ENCODE measurements around the gene MRPS10. TPM values are rescaled to one million over a fixed set of nuclear protein-coding genes. Genes with fewer than 3 reads are reported as not detected.

Gene MRPS10
- total RNA-seq, 6 donors from 2014 or later = 9.2 to 32.4 (median 21.2) TPM

GRCh38 chr6:42165016-42165415 is 52.6 kb downstream of the MRPS10 start:
- no peak for ATAC-seq (ENCODE audit: low FRiP score in 2 of 2)
- WGBS, 2 donors = 74 to 83% methylated on average over 8 to 9 of the region's 9 CpGs
- no peaks in the 10 kb centered on the region for H3K9me3 ChIP-seq
- no peak for DNase-seq
- H3K4me3 ChIP-seq = no peak overlapping the region
- no peak for TF ChIP-seq EP300 (IDR thresholded peaks at IDR 0.05)
- no peak for TF ChIP-seq POLR2A (IDR thresholded peaks at IDR 0.05)
- no peak for TF ChIP-seq CTCF (IDR thresholded peaks at IDR 0.05)
- TF ChIP-seq POLR2AphosphoS5 (IDR thresholded peaks at IDR 0.05) = no peak
- H3K27ac ChIP-seq = no peak overlapping the region
- H3K27me3 ChIP-seq = no peaks in the 10 kb centered on the region
- H3K36me3 ChIP-seq = no peaks in the 10 kb centered on the region
- no peaks in the 10 kb centered on the region for H3K4me1 ChIP-seq

- Histone ChIP-seq H3K9me3 (no peaks in the 10 kb centered on the region), H3K4me1 (no peaks in the 10 kb centered on the region), H3K27ac (no peak overlapping the region), H3K36me3 (no peaks in the 10 kb centered on the region), H3K27me3 (no peaks in the 10 kb centered on the region), H3K4me3 (no peak overlapping the region)
- 20 to 25% methylated on average over 1 of the region's 1 CpG for WGBS, 2 donors
- ATAC-seq (ENCODE audit: low FRiP score in 2 of 2) = no peak
- TF ChIP-seq EP300 (IDR thresholded peaks at IDR 0.05) = no peak
- no peak for TF ChIP-seq POLR2AphosphoS5 (IDR thresholded peaks at IDR 0.05)
- no peak for TF ChIP-seq POLR2A (IDR thresholded peaks at IDR 0.05)
- TF ChIP-seq CTCF (IDR thresholded peaks at IDR 0.05) = no peak
- DNase-seq = no peak
Observed at GRCh38 chr6:42163981-42164380, 53.7 kb downstream of the MRPS10 start.

GRCh38 chr6:42162812-42163211 is 54.8 kb downstream of the MRPS10 start:
- H3K9me3 ChIP-seq = no peaks in the 10 kb centered on the region
- H3K4me3 ChIP-seq = no peak overlapping the region
- ATAC-seq (ENCODE audit: low FRiP score in 2 of 2) = no peak
- H3K27me3 ChIP-seq = no peaks in the 10 kb centered on the region
- no peaks in the 10 kb centered on the region for H3K36me3 ChIP-seq
- DNase-seq = peak in 1 of 2 donors; percentile 76
- no peaks in the 10 kb centered on the region for H3K4me1 ChIP-seq
- H3K27ac ChIP-seq = no peak overlapping the region
- TF ChIP-seq POLR2A (IDR thresholded peaks at IDR 0.05) = no peak
- TF ChIP-seq EP300 (IDR thresholded peaks at IDR 0.05) = no peak
- TF ChIP-seq POLR2AphosphoS5 (IDR thresholded peaks at IDR 0.05) = no peak
- 89% methylated on average over 13 of the region's 13 CpGs; no CpG with 5 or more reads in 1 of the 2 donors for WGBS, 2 donors

- Histone ChIP-seq H3K27me3 (no peaks in the 10 kb centered on the region), H3K4me1 (no peaks in the 10 kb centered on the region), H3K27ac (no peak overlapping the region), H3K4me3 (no peak overlapping the region), H3K9me3 (no peaks in the 10 kb centered on the region), H3K36me3 (no peaks in the 10 kb centered on the region)
- ATAC-seq (ENCODE audit: low FRiP score in 2 of 2) = no peak
- TF ChIP-seq EP300 (IDR thresholded peaks at IDR 0.05) = no peak
- 54 to 55% methylated on average over 7 of the region's 7 CpGs for WGBS, 2 donors
- no peak for DNase-seq
Observed at GRCh38 chr6:42162384-42162783, 55.3 kb downstream of the MRPS10 start.

- Histone ChIP-seq H3K27ac (no peak overlapping the region), H3K4me3 (no peak overlapping the region), H3K27me3 (no peaks in the 10 kb centered on the region), H3K4me1 (no peaks in the 10 kb centered on the region), H3K9me3 (no peaks in the 10 kb centered on the region), H3K36me3 (no peaks in the 10 kb centered on the region)
- ATAC-seq (ENCODE audit: low FRiP score in 2 of 2) (no peak), DNase-seq (no peak)
- WGBS, 2 donors = 60 to 75% methylated on average over 3 to 4 of the region's 4 CpGs
- TF ChIP-seq POLR2AphosphoS5 (IDR thresholded peaks at IDR 0.05) (no peak), CTCF (IDR thresholded peaks at IDR 0.05) (no peak), EP300 (IDR thresholded peaks at IDR 0.05) (no peak), POLR2A (IDR thresholded peaks at IDR 0.05) (no peak)
Observed at GRCh38 chr6:42159431-42160024, 58.1 kb downstream of the MRPS10 start.

- Histone ChIP-seq H3K36me3 (no peaks in the 10 kb centered on the region), H3K9me3 (no peaks in the 10 kb centered on the region), H3K27me3 (no peaks in the 10 kb centered on the region), H3K4me3 (no peak overlapping the region), H3K4me1 (no peaks in the 10 kb centered on the region), H3K27ac (no peak overlapping the region)
- 76 to 100% methylated on average over 2 of the region's 2 CpGs for WGBS, 2 donors
- TF ChIP-seq EP300 (IDR thresholded peaks at IDR 0.05) = no peak
- no peak for TF ChIP-seq POLR2AphosphoS5 (IDR thresholded peaks at IDR 0.05)
- no peak for TF ChIP-seq CTCF (IDR thresholded peaks at IDR 0.05)
- no peak for TF ChIP-seq POLR2A (IDR thresholded peaks at IDR 0.05)
- DNase-seq = no peak
- no peak for ATAC-seq (ENCODE audit: low FRiP score in 2 of 2)
Observed at GRCh38 chr6:42158631-42159030, 59.0 kb downstream of the MRPS10 start.
